A673 (cell line): ENCODE measurements around the gene ZBTB47. TPM values are rescaled to one million over a fixed set of nuclear protein-coding genes. Genes with fewer than 3 reads are reported as not detected.

ENCODE experiments used
- BruUV-seq: library from RNA; stranded (reverse); fragments of 400-500 nt; replicated peaks from 2 replicates; lab custom pipeline; 2021; lab: Mats Ljungman, UMichigan
- CTCF ChIA-PET: fragments of 300-600 bp; sonication (Branson Sonifier 250); formaldehyde crosslinking; loops from one replicate; lab custom pipeline; 2022; ENCODE audit warnings: antibody characterized with exemption; lab: Charles Lee
- POLR2A ChIA-PET: fragments of 300-600 bp; sonication (Branson Sonifier 250); formaldehyde crosslinking; loops from one replicate; lab custom pipeline; 2022; ENCODE audit warnings: antibody characterized with exemption; ENCODE audit not compliant: low non-redundant PET; lab: Charles Lee
- DNase-seq: peaks from one replicate; pipeline ENCODE4 v3.0.0-alpha.2; 2015; ENCODE audit warnings: low spot score
- H3K27ac ChIP-seq: fragments of 200-600 bp; sonication (generic); 2 replicates; pipeline ENCODE4 v1.5.1; 2016; ENCODE audit warnings: mixed run types, low read depth, mild to moderate bottlenecking, mixed read lengths, antibody characterized with exemption, low read length; ENCODE audit not compliant: poor library complexity, severe bottlenecking
- H3K27me3 ChIP-seq: fragments of 200-600 bp; sonication (generic); replicated peaks from 2 replicates; pipeline ENCODE4 v1.6.1; 2017; ENCODE audit warnings: mixed run types, low read depth, mild to moderate bottlenecking, mixed read lengths, antibody characterized with exemption, low read length; ENCODE audit not compliant: insufficient read depth, poor library complexity
- H3K36me3 ChIP-seq: fragments of 200-600 bp; sonication (generic); 2 replicates; pipeline ENCODE4 v1.6.1; 2016; ENCODE audit warnings: mixed run types, mild to moderate bottlenecking, mixed read lengths, antibody characterized with exemption, low read length; ENCODE audit not compliant: insufficient read depth, poor library complexity, severe bottlenecking
- H3K4me1 ChIP-seq: fragments of 200-600 bp; sonication (generic); 2 replicates; pipeline ENCODE4 v1.6.1; 2017; ENCODE audit warnings: mixed run types, mild to moderate bottlenecking, mixed read lengths, antibody characterized with exemption, low read length; ENCODE audit not compliant: insufficient read depth, poor library complexity, severe bottlenecking
- H3K4me3 ChIP-seq: fragments of 200-600 bp; sonication (generic); 2 replicates; pipeline ENCODE4 v1.5.1; 2016; ENCODE audit warnings: low read depth, mixed run types, mild to moderate bottlenecking, mixed read lengths, low read length; ENCODE audit not compliant: poor library complexity, severe bottlenecking
- H3K9me3 ChIP-seq: fragments of 200-600 bp; sonication (generic); 2 replicates; pipeline ENCODE4 v1.6.1; 2016; ENCODE audit warnings: mixed run types, low read depth, mild to moderate bottlenecking, mixed read lengths, antibody characterized with exemption, low read length; ENCODE audit not compliant: poor library complexity, severe bottlenecking
- CTCF ChIP-seq: fragments of 300-800, 200-600 bp; sonication (generic); conservative IDR thresholded peaks from 2 replicates; pipeline ENCODE4 v1.5.1; 2017; ENCODE audit warnings: low read depth, mild to moderate bottlenecking, antibody characterized with exemption, low read length, moderate library complexity, mixed read lengths
- EZH2 ChIP-seq: fragments of 200-600 bp; sonication (generic); IDR thresholded peaks from 2 replicates; pipeline ENCODE4 v1.6.1; 2017; ENCODE audit warnings: borderline replicate concordance, low read depth, mild to moderate bottlenecking, mixed read lengths, antibody characterized with exemption, low read length; ENCODE audit not compliant: poor library complexity, severe bottlenecking
- intact Hi-C: fragments of 100-400 bp; cut with micrococcal nuclease; formaldehyde crosslinking; loops from one replicate; pipeline ENCODE4 v1.10.0; 2022; ENCODE audit not compliant: unreplicated experiment
- total RNA-seq: library from RNA; stranded (reverse); gene quantifications from 2 replicates; pipeline ENCODE4 v1.2.3, GENCODE V29; 2021

ZBTB47 gene
- total RNA-seq, 1 experiment from 2014 or later = 4.4 TPM

- CTCF ChIA-PET = no interaction called here
These were observed 42.5 kb upstream of the ZBTB47 start for GRCh38 chr3:42610976-42611375.

GRCh38 chr3:42612217-42612616 is 41.3 kb upstream of the ZBTB47 start:
- intact Hi-C loops = no loop called here
- CTCF ChIA-PET = no interaction called here

More at GRCh38 chr3:42610976-42611375, 42.5 kb upstream of the ZBTB47 start:
- Histone ChIP-seq H3K4me1 (peaks cover 12% of the 10 kb centered on the region), H3K4me3 (no peak overlapping the region), H3K36me3 (no peaks in the 10 kb centered on the region), H3K27ac (no peak overlapping the region), H3K9me3 (no peaks in the 10 kb centered on the region), H3K27me3 (no peaks in the 10 kb centered on the region)
- intact Hi-C loops = no loop called here
- TF ChIP-seq CTCF (no peak), EZH2 (no peak)
- no peak for DNase-seq
- POLR2A ChIA-PET = no interaction called here
- BruUV-seq = no TSS peak

GRCh38 chr3:42612928-42613327 is 40.6 kb upstream of the ZBTB47 start:
- Histone ChIP-seq H3K4me3 (no peak overlapping the region), H3K27me3 (no peaks in the 10 kb centered on the region), H3K9me3 (no peaks in the 10 kb centered on the region), H3K36me3 (no peaks in the 10 kb centered on the region), H3K4me1 (peaks cover 12% of the 10 kb centered on the region), H3K27ac (no peak overlapping the region)
- ChIA-PET POLR2A (no interaction called here), CTCF (no interaction called here)
- TF ChIP-seq CTCF (no peak), EZH2 (no peak)
- intact Hi-C loops = no loop called here
- BruUV-seq = no TSS peak
- no peak for DNase-seq

More at GRCh38 chr3:42612217-42612616, 41.3 kb upstream of the ZBTB47 start:
- no peaks in the 10 kb centered on the region for H3K36me3 ChIP-seq
- POLR2A ChIA-PET = no interaction called here
- TF ChIP-seq CTCF (no peak), EZH2 (no peak)
- no peak for DNase-seq
- no peak overlapping the region for H3K4me3 ChIP-seq
- peaks cover 12% of the 10 kb centered on the region for H3K4me1 ChIP-seq
- no peaks in the 10 kb centered on the region for H3K9me3 ChIP-seq
- no peaks in the 10 kb centered on the region for H3K27me3 ChIP-seq
- H3K27ac ChIP-seq = no peak overlapping the region
- no TSS peak for BruUV-seq
